ENCODE measurements around the gene BLVRA.

Gene BLVRA

GRCh38 chr7:43847496-43847895, 89.0 kb downstream of the BLVRA start:
- Histone ChIP-seq H3K27me3 (no peaks in the 10 kb centered on the region), H3K9me3 (no peaks in the 10 kb centered on the region), H3K4me3 (no peak overlapping the region), H3K36me3 (no peaks in the 10 kb centered on the region), H3K4me1 (no peaks in the 10 kb centered on the region), H3K27ac (no peak overlapping the region)
- TF ChIP-seq CTCF (IDR thresholded peaks at IDR 0.05) = no peak
- intact Hi-C loops (cut with DNase I; ENCODE audit: low total_unique reads) = no loop called here
- no peak for DNase-seq

- no peaks in the 10 kb centered on the region for H3K9me3 ChIP-seq
- no peak for DNase-seq
- no peaks in the 10 kb centered on the region for H3K36me3 ChIP-seq
- intact Hi-C loops (cut with DNase I; ENCODE audit: low total_unique reads) = no loop called here
- no peaks in the 10 kb centered on the region for H3K4me1 ChIP-seq
- no peak overlapping the region for H3K4me3 ChIP-seq
- H3K27ac ChIP-seq = no peak overlapping the region
- H3K27me3 ChIP-seq = no peaks in the 10 kb centered on the region
- no peak for TF ChIP-seq CTCF (IDR thresholded peaks at IDR 0.05)
Measured at GRCh38 chr7:43849047-43849446, 90.6 kb downstream of the BLVRA start.

GRCh38 chr7:43850348-43851116, 92.1 kb downstream of the BLVRA start:
- intact Hi-C loops (cut with DNase I; ENCODE audit: low total_unique reads) = no loop called here

DNA sequence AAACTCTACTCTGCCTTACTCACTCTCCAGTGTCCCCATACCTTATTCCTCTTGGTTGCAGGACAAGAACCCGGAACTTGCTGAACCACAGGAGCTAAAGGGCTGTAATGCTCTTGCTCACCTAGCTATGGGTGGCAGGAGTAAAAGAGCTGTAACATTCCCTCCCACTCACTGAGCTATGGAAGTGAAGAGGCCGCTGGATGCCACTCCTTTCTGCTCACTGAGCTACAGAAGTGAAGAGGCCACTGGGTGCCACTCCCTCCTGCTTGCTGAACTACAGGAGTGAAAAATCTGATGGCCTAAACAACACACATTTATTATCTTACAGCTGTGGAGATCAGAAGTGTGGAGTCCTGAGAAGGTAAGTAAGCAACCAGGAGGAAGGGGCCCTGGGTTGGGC, 93.3 kb downstream of the BLVRA start:
- H3K27ac ChIP-seq = no peak overlapping the region
- no peaks in the 10 kb centered on the region for H3K27me3 ChIP-seq
- no peak for TF ChIP-seq CTCF (IDR thresholded peaks at IDR 0.05)
- intact Hi-C loops (cut with DNase I; ENCODE audit: low total_unique reads) = loop anchor here (1.0 kb wide), 1 partner anchor 29 kb away; no protein-coding TSS in a partner anchor
- DNase-seq = no peak
- no peak overlapping the region for H3K4me3 ChIP-seq
- H3K4me1 ChIP-seq = no peaks in the 10 kb centered on the region
- no peaks in the 10 kb centered on the region for H3K36me3 ChIP-seq
- H3K9me3 ChIP-seq = no peaks in the 10 kb centered on the region

More at GRCh38 chr7:43850348-43851116, 92.1 kb downstream of the BLVRA start:
- H3K4me3 ChIP-seq = no peak overlapping the region
- no peak for TF ChIP-seq CTCF (IDR thresholded peaks at IDR 0.05)
- no peak for DNase-seq
- no peaks in the 10 kb centered on the region for H3K27me3 ChIP-seq
- no peaks in the 10 kb centered on the region for H3K36me3 ChIP-seq
- no peaks in the 10 kb centered on the region for H3K9me3 ChIP-seq
- H3K27ac ChIP-seq = no peak overlapping the region
- no peaks in the 10 kb centered on the region for H3K4me1 ChIP-seq

GRCh38 chr7:43855176-43855575, 96.7 kb downstream of the BLVRA start:
- Histone ChIP-seq H3K4me1 (no peaks in the 10 kb centered on the region), H3K9me3 (no peaks in the 10 kb centered on the region), H3K36me3 (no peaks in the 10 kb centered on the region), H3K27me3 (no peaks in the 10 kb centered on the region), H3K27ac (no peak overlapping the region), H3K4me3 (no peak overlapping the region)
- intact Hi-C loops (cut with DNase I; ENCODE audit: low total_unique reads) = no loop called here
- no peak for TF ChIP-seq CTCF (IDR thresholded peaks at IDR 0.05)
- no peak for DNase-seq

Data from tibial artery (tissue), 4 donors.